ENCODE results near the gene C16orf87. TPM values are rescaled to one million over a fixed set of nuclear protein-coding genes. Genes with fewer than 3 reads are reported as not detected.

Gene C16orf87
- total RNA-seq, 1 experiment from 2014 or later = 10.2 TPM

DNA sequence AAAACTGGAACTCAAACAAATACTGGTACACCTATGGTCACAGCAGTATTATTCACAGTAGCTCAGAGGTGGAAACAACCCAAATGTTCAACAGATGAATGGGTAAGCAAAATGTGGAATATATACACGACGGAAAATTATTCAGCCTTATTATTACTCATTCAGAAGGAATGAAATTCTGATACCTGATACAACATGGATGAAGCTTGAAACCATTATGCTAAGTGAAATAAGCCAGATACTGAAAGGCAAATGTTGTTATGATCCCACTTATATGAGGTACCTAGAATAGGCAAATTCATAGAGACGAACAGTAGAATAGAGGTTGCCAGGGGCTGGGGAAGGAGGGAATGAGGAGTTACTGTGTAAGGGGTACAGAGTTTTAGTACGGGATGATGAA, 55.8 kb downstream of the C16orf87 start:
- H3K27ac ChIP-seq (ENCODE audit: low read depth, low read length) = no peak overlapping the region
- ChIA-PET CTCF (no interaction called here), POLR2A (no interaction called here), RAD21 (ENCODE audit: low non-redundant PET in 1 of 2, low total read pairs in 2 of 2, uncharacterized antibody in 2 of 2, unreplicated experiment in 2 of 2) (no interaction called here)
- H3K79me2 ChIP-seq (ENCODE audit: insufficient read depth, low read length) = no peaks in the 10 kb centered on the region
- BruUV-seq (replicated peaks) = no TSS peak
- no peak overlapping the region for H3K4me3 ChIP-seq (replicated peaks in 1 of 2; ENCODE audit: low read depth in 1 of 2, low read length in 2 of 2)
- no peak overlapping the region for H2AFZ ChIP-seq (ENCODE audit: low read depth, low read length, poor library complexity, severe bottlenecking)
- H3K4me2 ChIP-seq (ENCODE audit: low read length) = no peak overlapping the region
- intact Hi-C loops (cut with micrococcal nuclease) = no loop called here
- no peak overlapping the region for H3K9ac ChIP-seq (ENCODE audit: low read length)
- no peaks in the 10 kb centered on the region for H3K27me3 ChIP-seq (ENCODE audit: insufficient read depth, low read length)
- H3K9me3 ChIP-seq (ENCODE audit: control insufficient read depth in 1 of 2, insufficient read depth in 1 of 2, low read depth in 1 of 2, low read length in 2 of 2) = no peaks in the 10 kb centered on the region; a peak in 1 of 4 replicates
- H3K4me1 ChIP-seq (ENCODE audit: control insufficient read depth in 1 of 2, insufficient read depth in 2 of 2, low read length in 2 of 2) = no peaks in the 10 kb centered on the region
- ATAC-seq (no peak), DNase-seq (ENCODE audit: low read depth, low spot score) (no peak)
- no peaks in the 10 kb centered on the region for H3K36me3 ChIP-seq (ENCODE audit: control insufficient read depth in 1 of 2, insufficient read depth in 2 of 2, low read length in 2 of 2)
- no peaks in the 10 kb centered on the region for H3K9me2 ChIP-seq (ENCODE audit: insufficient read depth)
- no peaks in the 10 kb centered on the region for H4K20me1 ChIP-seq (ENCODE audit: insufficient read depth)
- TF ChIP-seq RAD21 (IDR thresholded peaks at IDR 0.05; ENCODE audit: low read depth) (no peak), EZH2phosphoT487 (IDR thresholded peaks at IDR 0.05; ENCODE audit: borderline replicate concordance) (no peak), CBX3 (IDR thresholded peaks at IDR 0.05; ENCODE audit: low read depth) (no peak), ZNF274 (IDR thresholded peaks at IDR 0.05; ENCODE audit: low read depth, low read length) (no peak), SP1 (IDR thresholded peaks at IDR 0.05; ENCODE audit: low read depth) (no peak), ELF1 (IDR thresholded peaks at IDR 0.05; ENCODE audit: borderline replicate concordance, low read depth) (no peak), SIN3A (IDR thresholded peaks at IDR 0.05; ENCODE audit: low read depth) (no peak)
- TF ChIP-seq, protein P1, sequence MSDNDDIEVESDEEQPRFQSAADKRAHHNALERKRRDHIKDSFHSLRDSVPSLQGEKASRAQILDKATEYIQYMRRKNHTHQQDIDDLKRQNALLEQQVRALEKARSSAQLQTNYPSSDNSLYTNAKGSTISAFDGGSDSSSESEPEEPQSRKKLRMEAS (IDR thresholded peaks at IDR 0.05) = no peak
- TF ChIP-seq, protein P2, sequence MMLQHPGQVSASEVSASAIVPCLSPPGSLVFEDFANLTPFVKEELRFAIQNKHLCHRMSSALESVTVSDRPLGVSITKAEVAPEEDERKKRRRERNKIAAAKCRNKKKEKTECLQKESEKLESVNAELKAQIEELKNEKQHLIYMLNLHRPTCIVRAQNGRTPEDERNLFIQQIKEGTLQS (IDR thresholded peaks at IDR 0.05) = no peak

DNA sequence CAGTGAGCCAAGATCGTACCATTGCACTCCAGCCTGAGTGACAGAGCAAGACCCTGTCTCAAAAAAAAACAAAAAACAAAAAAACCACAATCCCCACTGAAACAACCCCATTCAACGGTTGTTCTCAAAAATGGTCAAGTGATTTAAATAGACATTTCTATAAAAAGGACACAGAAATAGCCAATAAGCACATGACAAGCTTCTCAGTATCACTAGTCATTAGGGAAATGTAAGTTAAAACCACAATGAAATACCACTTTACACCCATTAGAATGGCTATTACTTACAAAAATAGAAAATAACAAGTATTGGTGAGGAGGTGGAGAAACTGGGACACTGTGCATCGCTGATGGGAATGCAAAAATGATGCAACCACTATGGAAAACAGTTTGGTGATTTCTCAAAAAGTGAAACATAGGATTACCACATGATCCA, 56.2 kb downstream of the C16orf87 start:
- POLR2A ChIA-PET = no interaction called here
- CTCF ChIA-PET = no interaction called here
- Histone ChIP-seq H3K4me1 (ENCODE audit: control insufficient read depth in 1 of 2, insufficient read depth in 2 of 2, low read length in 2 of 2) (no peaks in the 10 kb centered on the region; a peak in 1 of 4 replicates), H4K20me1 (ENCODE audit: insufficient read depth) (no peaks in the 10 kb centered on the region), H2AFZ (ENCODE audit: low read depth, low read length, poor library complexity, severe bottlenecking) (no peak overlapping the region), H3K9ac (ENCODE audit: low read length) (no peak overlapping the region), H3K27me3 (ENCODE audit: insufficient read depth, low read length) (no peaks in the 10 kb centered on the region), H3K4me3 (replicated peaks in 1 of 2; ENCODE audit: low read depth in 1 of 2, low read length in 2 of 2) (no peak overlapping the region), H3K9me2 (ENCODE audit: insufficient read depth) (no peaks in the 10 kb centered on the region), H3K36me3 (ENCODE audit: control insufficient read depth in 1 of 2, insufficient read depth in 2 of 2, low read length in 2 of 2) (no peaks in the 10 kb centered on the region), H3K27ac (ENCODE audit: low read depth, low read length) (no peak overlapping the region), H3K79me2 (ENCODE audit: insufficient read depth, low read length) (no peaks in the 10 kb centered on the region), H3K4me2 (ENCODE audit: low read length) (no peak overlapping the region), H3K9me3 (ENCODE audit: control insufficient read depth in 1 of 2, insufficient read depth in 1 of 2, low read depth in 1 of 2, low read length in 2 of 2) (no peaks in the 10 kb centered on the region; a peak in 1 of 4 replicates)
- intact Hi-C loops (cut with micrococcal nuclease) = no loop called here
- RAD21 ChIA-PET (ENCODE audit: low non-redundant PET in 1 of 2, low total read pairs in 2 of 2, uncharacterized antibody in 2 of 2, unreplicated experiment in 2 of 2) = no interaction called here
- DNase-seq (ENCODE audit: low read depth, low spot score) = no peak
- BruUV-seq (replicated peaks) = no TSS peak
- no peak for TF ChIP-seq POLR2A (IDR thresholded peaks at IDR 0.05; ENCODE audit: borderline replicate concordance, extremely low read depth, insufficient read depth, insufficient read length)
- TF ChIP-seq ELF1 (IDR thresholded peaks at IDR 0.05; ENCODE audit: borderline replicate concordance, low read depth) = no peak
- TF ChIP-seq EGR1 (IDR thresholded peaks at IDR 0.05; ENCODE audit: low read depth) = no peak
- no peak for TF ChIP-seq ZNF274 (IDR thresholded peaks at IDR 0.05; ENCODE audit: low read depth, low read length)
- TF ChIP-seq, protein P3, sequence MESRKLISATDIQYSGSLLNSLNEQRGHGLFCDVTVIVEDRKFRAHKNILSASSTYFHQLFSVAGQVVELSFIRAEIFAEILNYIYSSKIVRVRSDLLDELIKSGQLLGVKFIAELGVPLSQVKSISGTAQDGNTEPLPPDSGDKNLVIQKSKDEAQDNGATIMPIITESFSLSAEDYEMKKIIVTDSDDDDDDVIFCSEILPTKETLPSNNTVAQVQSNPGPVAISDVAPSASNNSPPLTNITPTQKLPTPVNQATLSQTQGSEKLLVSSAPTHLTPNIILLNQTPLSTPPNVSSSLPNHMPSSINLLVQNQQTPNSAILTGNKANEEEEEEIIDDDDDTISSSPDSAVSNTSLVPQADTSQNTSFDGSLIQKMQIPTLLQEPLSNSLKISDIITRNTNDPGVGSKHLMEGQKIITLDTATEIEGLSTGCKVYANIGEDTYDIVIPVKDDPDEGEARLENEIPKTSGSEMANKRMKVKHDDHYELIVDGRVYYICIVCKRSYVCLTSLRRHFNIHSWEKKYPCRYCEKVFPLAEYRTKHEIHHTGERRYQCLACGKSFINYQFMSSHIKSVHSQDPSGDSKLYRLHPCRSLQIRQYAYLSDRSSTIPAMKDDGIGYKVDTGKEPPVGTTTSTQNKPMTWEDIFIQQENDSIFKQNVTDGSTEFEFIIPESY (IDR thresholded peaks at IDR 0.05; ENCODE audit: extremely low read depth, insufficient replicate concordance, low read length) = no peak
- TF ChIP-seq EZH2 (IDR thresholded peaks at IDR 0.05) = no peak
- ATAC-seq = no peak

Measured in HCT116 (cell line).